Activated B cell treated with CpG ODN at 0.5 μM for 24 hours (primary cell): ENCODE measurements around the gene CAMKMT. TPM values are rescaled to one million over a fixed set of nuclear protein-coding genes. Genes with fewer than 3 reads are reported as not detected.

Source experiments
- ATAC-seq: fragments of 200-7000 bp; cut with Tn5 transposase; one replicate; pipeline ENCODE4 v1.10.0; 2021; ENCODE audit warnings: low read depth, mild to moderate bottlenecking, moderate library complexity
- CTCF ChIA-PET: fragments of 350-600 bp; sonication (Branson Sonifier 250); formaldehyde crosslinking; loops from one replicate; lab custom pipeline; 2021; ENCODE audit warnings: antibody characterized with exemption; lab: Charles Lee
- POLR2A ChIA-PET: fragments of 350-600 bp; sonication (Branson Sonifier 250); formaldehyde crosslinking; loops from one replicate; lab custom pipeline; 2021; ENCODE audit warnings: antibody characterized with exemption; lab: Charles Lee
- DNase-seq: peaks from one replicate; pipeline ENCODE4 v3.0.0; 2022
- H3K27ac Mint-ChIP-seq: one replicate; pipeline ENCODE4 v1.8.0; 2020; ENCODE audit warnings: mixed read lengths
- H3K27me3 Mint-ChIP-seq: one replicate; pipeline ENCODE4 v1.8.0; 2021; ENCODE audit warnings: mixed read lengths
- H3K36me3 Mint-ChIP-seq: one replicate; pipeline ENCODE4 v1.8.0; 2021; ENCODE audit warnings: low read depth, mixed read lengths
- H3K4me1 Mint-ChIP-seq: one replicate; pipeline ENCODE4 v1.8.0; 2021; ENCODE audit warnings: mixed read lengths
- H3K4me3 Mint-ChIP-seq: one replicate; pipeline ENCODE4 v1.8.0; 2020; ENCODE audit warnings: mild to moderate bottlenecking, mixed read lengths
- H3K9me3 Mint-ChIP-seq: one replicate; pipeline ENCODE4 v1.8.0; 2020; ENCODE audit warnings: mixed read lengths
- intact Hi-C: fragments of 100-400 bp; cut with micrococcal nuclease; formaldehyde crosslinking; loops from one replicate; pipeline ENCODE4 v1.15.1; 2024
- total RNA-seq: library from RNA; stranded (reverse); gene quantifications from 2 replicates; pipeline ENCODE4 v1.2.3, GENCODE V29; 2022
- TF ChIP-seq, protein P1 (sequence below): fragments of 200-600 bp; IDR thresholded peaks from one replicate; pipeline ENCODE4 v1.8.0; 2022; ENCODE audit warnings: antibody characterized with exemption, mild to moderate bottlenecking

Gene CAMKMT
- total RNA-seq, 1 donor from 2014 or later = 21.2 TPM

GRCh38 chr2:44444881-44445280 is 83.1 kb downstream of the CAMKMT start:
- POLR2A ChIA-PET = no interaction called here

GRCh38 chr2:44448860-44449527 is 87.2 kb downstream of the CAMKMT start:
- ATAC-seq (no peak), DNase-seq (no peak)
- no peak overlapping the region for H3K27ac Mint-ChIP-seq
- no peaks in the 10 kb centered on the region for H3K4me1 Mint-ChIP-seq
- H3K27me3 Mint-ChIP-seq = no peaks in the 10 kb centered on the region
- ChIA-PET CTCF (no interaction called here), POLR2A (no interaction called here)
- H3K4me3 Mint-ChIP-seq = no peak overlapping the region
- peaks cover 22% of the 10 kb centered on the region for H3K36me3 Mint-ChIP-seq
- TF ChIP-seq, protein P1, sequence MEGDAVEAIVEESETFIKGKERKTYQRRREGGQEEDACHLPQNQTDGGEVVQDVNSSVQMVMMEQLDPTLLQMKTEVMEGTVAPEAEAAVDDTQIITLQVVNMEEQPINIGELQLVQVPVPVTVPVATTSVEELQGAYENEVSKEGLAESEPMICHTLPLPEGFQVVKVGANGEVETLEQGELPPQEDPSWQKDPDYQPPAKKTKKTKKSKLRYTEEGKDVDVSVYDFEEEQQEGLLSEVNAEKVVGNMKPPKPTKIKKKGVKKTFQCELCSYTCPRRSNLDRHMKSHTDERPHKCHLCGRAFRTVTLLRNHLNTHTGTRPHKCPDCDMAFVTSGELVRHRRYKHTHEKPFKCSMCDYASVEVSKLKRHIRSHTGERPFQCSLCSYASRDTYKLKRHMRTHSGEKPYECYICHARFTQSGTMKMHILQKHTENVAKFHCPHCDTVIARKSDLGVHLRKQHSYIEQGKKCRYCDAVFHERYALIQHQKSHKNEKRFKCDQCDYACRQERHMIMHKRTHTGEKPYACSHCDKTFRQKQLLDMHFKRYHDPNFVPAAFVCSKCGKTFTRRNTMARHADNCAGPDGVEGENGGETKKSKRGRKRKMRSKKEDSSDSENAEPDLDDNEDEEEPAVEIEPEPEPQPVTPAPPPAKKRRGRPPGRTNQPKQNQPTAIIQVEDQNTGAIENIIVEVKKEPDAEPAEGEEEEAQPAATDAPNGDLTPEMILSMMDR = no peak
- intact Hi-C loops = no loop called here
- H3K9me3 Mint-ChIP-seq = no peaks in the 10 kb centered on the region

More at GRCh38 chr2:44444881-44445280, 83.1 kb downstream of the CAMKMT start:
- Mint-ChIP-seq H3K27me3 (no peaks in the 10 kb centered on the region), H3K27ac (no peak overlapping the region), H3K4me1 (no peaks in the 10 kb centered on the region), H3K9me3 (no peaks in the 10 kb centered on the region), H3K36me3 (peaks cover 26% of the 10 kb centered on the region), H3K4me3 (no peak overlapping the region)
- no peak for ATAC-seq
- TF ChIP-seq, protein P1 = no peak
- CTCF ChIA-PET = interaction anchor here (1.0 kb wide), 1 partner anchor 11 kb away, joined by 3 read pairs; no protein-coding TSS in a partner anchor
- no peak for DNase-seq
- intact Hi-C loops = no loop called here

DNA sequence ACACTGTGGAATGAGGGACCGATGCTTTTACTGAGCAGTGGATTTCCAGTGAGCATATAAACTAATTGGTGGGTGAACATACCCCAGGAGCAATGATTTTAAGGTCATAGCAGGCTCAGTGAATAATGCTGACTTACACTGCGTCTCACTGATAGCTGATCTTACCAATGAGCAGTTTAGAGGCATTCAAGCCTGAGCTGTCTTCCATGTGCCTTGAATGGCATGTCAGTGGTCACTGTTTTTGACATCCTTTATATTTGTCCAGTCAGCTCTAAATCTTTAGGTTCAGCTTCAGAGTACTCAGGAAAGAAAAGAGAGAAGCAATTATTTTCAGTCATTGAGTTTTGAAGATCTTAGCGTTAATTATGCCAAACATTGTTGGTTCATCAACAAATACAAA is 88.3 kb downstream of the CAMKMT start:
- Mint-ChIP-seq H3K4me3 (no peak overlapping the region), H3K36me3 (peaks cover 12% of the 10 kb centered on the region), H3K4me1 (no peaks in the 10 kb centered on the region), H3K27ac (no peak overlapping the region), H3K27me3 (no peaks in the 10 kb centered on the region), H3K9me3 (no peaks in the 10 kb centered on the region)
- intact Hi-C loops = no loop called here
- ATAC-seq (no peak), DNase-seq (no peak)
- TF ChIP-seq, protein P1 = no peak
- ChIA-PET POLR2A (no interaction called here), CTCF (no interaction called here)

DNA sequence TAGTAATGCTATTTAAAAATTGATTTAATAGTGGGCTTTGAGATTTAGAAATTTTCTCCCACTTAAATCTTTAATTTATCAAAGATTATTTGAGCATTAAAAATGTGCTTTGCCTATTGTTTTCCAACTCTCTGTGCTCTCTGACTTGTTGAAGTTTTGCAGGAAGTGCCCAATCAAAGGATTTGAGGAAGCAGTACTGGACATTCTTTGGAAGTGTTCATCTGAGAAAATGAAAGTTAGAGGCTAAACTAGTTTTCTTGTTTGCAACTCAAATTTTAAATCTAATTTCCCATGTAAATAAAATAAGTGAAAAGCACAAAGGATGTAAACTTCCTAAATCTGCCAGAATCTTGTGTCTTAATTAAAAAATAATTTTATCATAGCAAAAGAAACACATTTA is 89.1 kb downstream of the CAMKMT start:
- intact Hi-C loops = no loop called here
- ChIA-PET CTCF (no interaction called here), POLR2A (no interaction called here)
- peaks cover 7% of the 10 kb centered on the region for H3K36me3 Mint-ChIP-seq
- TF ChIP-seq, protein P1 = no peak
- DNase-seq (no peak), ATAC-seq (no peak)
- no peaks in the 10 kb centered on the region for H3K4me1 Mint-ChIP-seq
- H3K27ac Mint-ChIP-seq = no peak overlapping the region
- no peaks in the 10 kb centered on the region for H3K27me3 Mint-ChIP-seq
- H3K4me3 Mint-ChIP-seq = no peak overlapping the region
- H3K9me3 Mint-ChIP-seq = no peaks in the 10 kb centered on the region

GRCh38 chr2:44452069-44452583 is 90.4 kb downstream of the CAMKMT start:
- H3K9me3 Mint-ChIP-seq = no peaks in the 10 kb centered on the region
- no peaks in the 10 kb centered on the region for H3K4me1 Mint-ChIP-seq
- TF ChIP-seq, protein P1 = no peak
- CTCF ChIA-PET = no interaction called here
- intact Hi-C loops = no loop called here
- ATAC-seq = no peak
- POLR2A ChIA-PET = no interaction called here
- DNase-seq = no peak
- no peak overlapping the region for H3K4me3 Mint-ChIP-seq
- H3K27ac Mint-ChIP-seq = no peak overlapping the region
- H3K36me3 Mint-ChIP-seq = peaks cover 1% of the 10 kb centered on the region
- H3K27me3 Mint-ChIP-seq = no peaks in the 10 kb centered on the region
